Measurements from ENCODE around the gene UBE2Q1.

The UBE2Q1 gene

DNA sequence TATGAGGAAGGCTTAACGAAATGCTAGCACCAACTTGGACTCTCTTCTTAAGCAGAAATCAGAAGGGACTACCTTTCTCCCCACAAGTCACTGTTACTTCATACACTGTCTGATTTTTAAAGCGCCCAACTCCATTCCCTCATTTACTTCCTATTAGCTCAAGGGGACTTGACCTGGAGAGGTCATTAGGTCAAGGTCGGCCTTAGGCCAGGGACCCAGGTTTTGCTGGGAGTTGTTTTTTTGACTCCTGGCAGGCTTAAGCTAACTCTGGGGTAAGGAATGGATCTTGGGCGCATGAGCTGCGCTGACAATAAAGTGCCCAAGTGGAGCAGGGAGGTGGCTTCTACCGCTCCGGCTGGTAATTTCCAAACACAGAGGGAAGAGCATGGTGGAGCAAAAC lies 32.7 kb upstream of the UBE2Q1 start:
- WGBS, 2 experiments (ENCODE audit: insufficient coverage in 2 of 2): 96 to 100% methylated on average over 2 to 5 of the region's 7 CpGs
- Histone ChIP-seq H3K4me1 (ENCODE audit: control insufficient read depth, insufficient read depth, low read length, poor library complexity, severe bottlenecking) (peaks cover 6% of the 10 kb centered on the region), H3K4me3 (ENCODE audit: extremely low read depth, insufficient read depth, low read length, poor library complexity, severe bottlenecking) (no peak overlapping the region), H3K36me3 (ENCODE audit: control insufficient read depth, insufficient read depth, low read length) (peaks cover 97% of the 10 kb centered on the region), H3K27ac (ENCODE audit: low read depth, low read length, severe bottlenecking) (no peak overlapping the region), H3K9me3 (ENCODE audit: control insufficient read depth, low read length) (no peaks in the 10 kb centered on the region)

DNA sequence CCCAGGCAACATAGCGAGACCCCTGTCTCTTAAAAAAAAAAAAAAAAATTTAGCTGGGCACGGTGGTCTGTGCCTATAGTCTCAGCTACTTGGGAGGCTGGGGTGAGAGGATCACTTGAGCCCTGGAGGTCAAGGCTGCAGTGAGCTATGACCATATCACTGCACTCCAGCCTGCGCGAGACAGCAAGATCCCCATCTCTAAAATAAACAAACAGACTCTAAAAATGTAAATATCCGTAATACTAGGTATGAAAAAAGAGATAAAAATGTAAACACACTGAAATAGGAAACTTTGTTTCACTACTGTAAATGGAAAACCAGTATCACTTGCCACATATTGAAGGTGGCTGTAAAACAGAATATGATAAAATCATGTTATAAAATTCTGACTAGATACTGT lies 32.3 kb upstream of the UBE2Q1 start:
- Histone ChIP-seq H3K4me1 (ENCODE audit: control insufficient read depth, insufficient read depth, low read length, poor library complexity, severe bottlenecking) (peaks cover 6% of the 10 kb centered on the region), H3K36me3 (ENCODE audit: control insufficient read depth, insufficient read depth, low read length) (peaks cover 97% of the 10 kb centered on the region), H3K27ac (ENCODE audit: low read depth, low read length, severe bottlenecking) (no peak overlapping the region), H3K9me3 (ENCODE audit: control insufficient read depth, low read length) (no peaks in the 10 kb centered on the region), H3K4me3 (ENCODE audit: extremely low read depth, insufficient read depth, low read length, poor library complexity, severe bottlenecking) (no peak overlapping the region)
- WGBS, 2 experiments (ENCODE audit: insufficient coverage in 2 of 2): 100% methylated on average over 1 of the region's 5 CpGs; no CpG with 5 or more reads in 1 of the 2 experiments

DNA sequence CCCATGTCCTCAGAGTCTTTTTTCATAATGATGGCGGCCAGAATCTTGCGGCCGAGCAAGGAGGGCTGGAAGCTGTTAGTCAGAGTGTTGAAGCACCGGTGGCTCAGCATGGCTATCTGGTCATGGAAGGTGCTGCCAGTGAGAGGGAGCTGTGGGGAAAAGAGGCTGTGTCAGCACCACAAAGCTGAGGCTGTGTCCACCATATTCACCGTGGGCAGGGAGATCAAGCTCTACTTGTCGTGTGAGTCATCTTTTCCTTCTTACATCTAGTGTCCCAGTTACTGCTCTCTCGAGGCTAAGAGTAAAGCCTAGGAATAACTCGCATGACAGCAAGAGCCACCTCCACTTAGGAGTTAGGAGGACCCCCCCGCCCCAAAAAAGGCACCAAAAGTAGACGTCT lies 31.3 kb upstream of the UBE2Q1 start:
- H3K4me3 ChIP-seq (ENCODE audit: extremely low read depth, insufficient read depth, low read length, poor library complexity, severe bottlenecking): no peak overlapping the region
- WGBS, 2 experiments (ENCODE audit: insufficient coverage in 2 of 2): 94 to 98% methylated on average over 5 to 6 of the region's 10 CpGs
- H3K9me3 ChIP-seq (ENCODE audit: control insufficient read depth, low read length): no peaks in the 10 kb centered on the region
- H3K27ac ChIP-seq (ENCODE audit: low read depth, low read length, severe bottlenecking): no peak overlapping the region
- peaks cover 4% of the 10 kb centered on the region for H3K4me1 ChIP-seq (ENCODE audit: control insufficient read depth, insufficient read depth, low read length, poor library complexity, severe bottlenecking)
- H3K36me3 ChIP-seq (ENCODE audit: control insufficient read depth, insufficient read depth, low read length): peaks cover 99% of the 10 kb centered on the region

DNA sequence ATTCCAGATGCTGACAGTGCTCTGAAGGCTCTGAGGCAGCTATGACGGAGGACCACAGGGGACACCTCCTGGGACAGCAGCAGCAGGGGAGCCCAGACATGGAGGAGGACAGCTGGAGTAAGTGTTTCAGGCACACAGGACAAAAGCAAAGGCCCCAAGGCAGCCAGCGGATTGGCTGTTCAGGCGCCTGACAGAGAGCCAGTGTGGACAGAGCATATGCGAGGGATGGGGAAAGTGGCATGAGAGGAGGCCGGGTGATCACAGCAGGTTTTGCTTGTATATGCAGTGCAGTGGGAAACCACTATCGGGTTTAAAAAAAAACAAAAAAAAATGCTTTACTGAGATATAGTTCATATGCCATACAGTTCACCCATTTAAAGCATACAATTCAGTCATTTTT lies 28.2 kb upstream of the UBE2Q1 start:
- Histone ChIP-seq H3K27ac (ENCODE audit: low read depth, low read length, severe bottlenecking) (no peak overlapping the region), H3K4me1 (ENCODE audit: control insufficient read depth, insufficient read depth, low read length, poor library complexity, severe bottlenecking) (peaks cover 4% of the 10 kb centered on the region), H3K9me3 (ENCODE audit: control insufficient read depth, low read length) (no peaks in the 10 kb centered on the region), H3K36me3 (ENCODE audit: control insufficient read depth, insufficient read depth, low read length) (peaks cover 100% of the 10 kb centered on the region), H3K4me3 (ENCODE audit: extremely low read depth, insufficient read depth, low read length, poor library complexity, severe bottlenecking) (no peak overlapping the region)
- 90 to 98% methylated on average over 4 to 5 of the region's 6 CpGs for WGBS, 2 experiments (ENCODE audit: insufficient coverage in 2 of 2)

DNA sequence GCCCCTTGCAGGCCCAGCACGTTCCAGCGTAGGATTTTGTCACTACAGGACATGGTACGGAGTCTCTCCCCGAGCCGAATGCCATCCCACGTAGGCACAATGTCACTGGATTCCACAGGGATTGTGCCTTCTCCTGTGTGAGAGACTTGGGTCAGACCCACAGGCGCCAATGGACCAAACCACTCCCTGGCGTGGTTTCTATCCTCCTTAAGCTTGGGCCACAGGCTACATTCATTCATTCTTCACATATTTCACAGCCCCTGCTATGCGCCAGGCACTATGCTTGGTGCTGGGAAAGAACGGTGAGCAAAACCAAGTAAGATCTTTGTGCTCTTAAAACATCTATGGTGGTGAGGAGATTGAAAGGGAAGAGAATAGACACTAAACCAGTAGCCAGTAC lies 27.8 kb upstream of the UBE2Q1 start:
- Histone ChIP-seq H3K27ac (ENCODE audit: low read depth, low read length, severe bottlenecking) (no peak overlapping the region), H3K4me3 (ENCODE audit: extremely low read depth, insufficient read depth, low read length, poor library complexity, severe bottlenecking) (no peak overlapping the region), H3K9me3 (ENCODE audit: control insufficient read depth, low read length) (no peaks in the 10 kb centered on the region), H3K36me3 (ENCODE audit: control insufficient read depth, insufficient read depth, low read length) (peaks cover 99% of the 10 kb centered on the region), H3K4me1 (ENCODE audit: control insufficient read depth, insufficient read depth, low read length, poor library complexity, severe bottlenecking) (peaks cover 4% of the 10 kb centered on the region)
- WGBS, 2 experiments (ENCODE audit: insufficient coverage in 2 of 2): 92 to 95% methylated on average over 8 of the region's 10 CpGs

DNA sequence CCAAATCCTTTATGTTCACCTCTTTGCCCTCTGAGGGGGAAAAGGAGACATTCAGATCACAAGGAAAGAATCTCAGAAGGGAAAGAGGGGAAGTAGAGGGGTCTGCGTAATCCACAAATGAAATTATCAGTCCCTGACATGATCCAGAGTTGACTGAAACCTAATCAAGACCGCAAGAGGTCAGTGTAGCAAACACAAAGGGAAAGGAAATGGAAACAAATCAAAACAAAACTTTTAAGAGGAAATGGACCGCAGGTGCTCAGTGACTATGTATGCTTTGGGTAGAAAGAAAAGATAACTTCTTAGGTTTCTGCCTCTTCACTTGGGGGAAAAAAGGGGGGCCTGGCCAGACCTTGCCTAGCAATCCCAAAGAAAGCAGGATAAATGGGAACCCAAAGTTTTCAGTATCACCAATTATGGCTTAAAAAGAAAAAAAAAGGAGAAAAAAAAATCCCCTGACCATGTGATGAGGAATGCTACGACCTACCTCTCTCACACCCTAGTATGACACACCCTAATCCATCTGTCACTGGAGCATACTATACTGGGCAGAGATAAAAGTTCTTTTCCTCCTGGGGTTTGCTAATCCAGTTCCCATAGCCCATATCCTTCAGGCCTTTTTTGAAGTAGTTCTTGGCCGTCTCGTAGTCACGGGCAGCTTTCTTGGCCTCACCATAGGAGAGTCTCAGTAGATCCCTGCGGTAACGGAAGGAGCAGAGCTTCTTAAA lies 26.0 kb upstream of the UBE2Q1 start:
- WGBS, 2 experiments (ENCODE audit: insufficient coverage in 2 of 2): 95% methylated on average over 8 of the region's 9 CpGs
- no peak overlapping the region for H3K4me3 ChIP-seq (ENCODE audit: extremely low read depth, insufficient read depth, low read length, poor library complexity, severe bottlenecking)
- peaks cover 97% of the 10 kb centered on the region for H3K36me3 ChIP-seq (ENCODE audit: control insufficient read depth, insufficient read depth, low read length)
- no peaks in the 10 kb centered on the region for H3K4me1 ChIP-seq (ENCODE audit: control insufficient read depth, insufficient read depth, low read length, poor library complexity, severe bottlenecking)
- H3K9me3 ChIP-seq (ENCODE audit: control insufficient read depth, low read length): no peaks in the 10 kb centered on the region
- H3K27ac ChIP-seq (ENCODE audit: low read depth, low read length, severe bottlenecking): no peak overlapping the region

DNA sequence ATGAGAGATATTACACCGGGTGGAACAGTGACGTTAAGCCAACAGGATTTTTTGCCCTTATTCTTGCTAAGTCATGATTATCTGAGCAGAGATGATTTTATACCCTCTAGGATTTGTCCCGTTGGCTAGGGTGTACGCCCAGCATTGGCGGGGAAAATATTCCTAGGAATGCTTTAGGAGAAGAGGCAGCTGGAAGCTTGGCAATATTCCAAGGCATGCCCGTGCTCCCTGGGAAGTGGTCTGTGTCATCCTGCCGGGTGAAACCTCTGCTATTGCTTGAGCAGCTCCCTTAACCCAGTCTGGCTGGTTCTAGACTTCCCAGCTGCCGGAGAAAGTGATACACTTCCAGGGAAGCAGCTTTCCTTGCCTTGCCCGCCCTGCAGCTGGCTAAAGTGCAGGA lies 25.3 kb upstream of the UBE2Q1 start:
- Histone ChIP-seq H3K9me3 (ENCODE audit: control insufficient read depth, low read length) (no peaks in the 10 kb centered on the region), H3K27ac (ENCODE audit: low read depth, low read length, severe bottlenecking) (no peak overlapping the region), H3K4me1 (ENCODE audit: control insufficient read depth, insufficient read depth, low read length, poor library complexity, severe bottlenecking) (no peaks in the 10 kb centered on the region), H3K36me3 (ENCODE audit: control insufficient read depth, insufficient read depth, low read length) (peaks cover 97% of the 10 kb centered on the region), H3K4me3 (ENCODE audit: extremely low read depth, insufficient read depth, low read length, poor library complexity, severe bottlenecking) (no peak overlapping the region)
- 77 to 88% methylated on average over 7 to 9 of the region's 9 CpGs for WGBS, 2 experiments (ENCODE audit: insufficient coverage in 2 of 2)

DNA sequence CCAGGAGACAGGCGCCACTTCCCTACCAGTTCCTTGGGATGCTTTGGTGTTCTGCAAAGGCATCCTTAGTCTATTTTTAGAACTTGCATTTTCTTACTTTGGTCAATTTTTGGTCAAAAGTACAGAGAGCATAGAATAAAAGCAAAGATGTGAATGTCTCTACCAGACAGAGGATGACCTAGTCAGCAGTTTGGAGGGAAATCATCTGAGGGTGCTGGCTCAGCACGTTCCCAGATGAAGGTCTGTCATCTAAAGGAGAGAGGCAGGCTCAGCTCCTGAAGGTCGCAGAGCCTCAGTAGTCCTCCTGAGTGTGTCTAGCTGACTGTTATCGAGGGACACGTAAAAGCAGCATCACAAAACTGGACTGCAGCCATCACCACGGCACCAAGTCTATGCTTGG lies 24.4 kb upstream of the UBE2Q1 start:
- Histone ChIP-seq H3K27ac (ENCODE audit: low read depth, low read length, severe bottlenecking) (no peak overlapping the region), H3K9me3 (ENCODE audit: control insufficient read depth, low read length) (no peaks in the 10 kb centered on the region), H3K36me3 (ENCODE audit: control insufficient read depth, insufficient read depth, low read length) (peaks cover 95% of the 10 kb centered on the region), H3K4me3 (ENCODE audit: extremely low read depth, insufficient read depth, low read length, poor library complexity, severe bottlenecking) (no peak overlapping the region), H3K4me1 (ENCODE audit: control insufficient read depth, insufficient read depth, low read length, poor library complexity, severe bottlenecking) (no peaks in the 10 kb centered on the region)
- WGBS, 2 experiments (ENCODE audit: insufficient coverage in 2 of 2): 96 to 98% methylated on average over 5 to 6 of the region's 6 CpGs

DNA sequence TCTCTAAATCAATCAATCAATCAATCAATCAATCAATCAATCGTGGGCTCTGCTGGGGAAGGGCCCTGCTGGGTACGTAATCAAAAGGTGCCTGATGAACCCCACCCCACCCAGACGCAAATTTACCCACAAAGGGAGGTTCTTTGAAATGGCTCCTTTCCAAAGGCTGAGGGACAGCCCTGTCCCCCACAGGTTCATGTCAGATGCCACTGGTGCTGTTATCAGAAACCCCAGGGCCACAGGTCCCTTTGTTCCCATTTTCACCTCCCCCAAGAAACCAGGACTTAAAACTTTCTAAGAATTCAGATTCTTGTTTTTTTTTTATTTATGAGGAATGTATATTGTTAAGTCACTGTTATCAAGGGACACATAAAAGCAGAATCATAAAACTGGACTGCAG lies 23.3 kb upstream of the UBE2Q1 start:
- H3K4me1 ChIP-seq (ENCODE audit: control insufficient read depth, insufficient read depth, low read length, poor library complexity, severe bottlenecking): no peaks in the 10 kb centered on the region
- H3K4me3 ChIP-seq (ENCODE audit: extremely low read depth, insufficient read depth, low read length, poor library complexity, severe bottlenecking): no peak overlapping the region
- no peaks in the 10 kb centered on the region for H3K9me3 ChIP-seq (ENCODE audit: control insufficient read depth, low read length)
- WGBS, 2 experiments (ENCODE audit: insufficient coverage in 2 of 2): 80 to 93% methylated on average over 1 to 2 of the region's 3 CpGs
- no peak overlapping the region for H3K27ac ChIP-seq (ENCODE audit: low read depth, low read length, severe bottlenecking)
- peaks cover 84% of the 10 kb centered on the region for H3K36me3 ChIP-seq (ENCODE audit: control insufficient read depth, insufficient read depth, low read length)

DNA sequence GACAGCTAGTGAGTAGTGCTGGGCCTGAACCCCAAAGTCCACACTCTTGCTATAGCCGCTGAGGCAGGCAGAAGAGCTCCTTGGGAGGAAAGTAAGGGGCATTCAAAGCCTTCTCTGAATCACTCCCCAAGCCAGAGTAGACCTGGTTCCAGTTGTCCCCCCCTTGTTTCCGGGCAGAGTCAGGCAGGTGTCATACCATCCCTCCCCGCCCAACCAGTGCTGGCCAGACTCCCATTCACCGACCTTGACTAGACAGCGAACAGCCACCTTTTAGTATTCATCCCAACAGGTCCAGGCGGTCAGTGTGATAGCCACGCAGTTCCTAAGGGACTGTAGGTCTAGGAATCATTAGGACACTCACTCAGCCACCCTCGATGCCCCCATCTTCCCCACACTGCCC lies 20.9 kb upstream of the UBE2Q1 start:
- H3K36me3 ChIP-seq (ENCODE audit: control insufficient read depth, insufficient read depth, low read length): peaks cover 60% of the 10 kb centered on the region
- no peaks in the 10 kb centered on the region for H3K9me3 ChIP-seq (ENCODE audit: control insufficient read depth, low read length)
- H3K4me1 ChIP-seq (ENCODE audit: control insufficient read depth, insufficient read depth, low read length, poor library complexity, severe bottlenecking): peaks cover 7% of the 10 kb centered on the region
- H3K4me3 ChIP-seq (ENCODE audit: extremely low read depth, insufficient read depth, low read length, poor library complexity, severe bottlenecking): no peak overlapping the region
- H3K27ac ChIP-seq (ENCODE audit: low read depth, low read length, severe bottlenecking): no peak overlapping the region
- 91 to 99% methylated on average over 7 of the region's 8 CpGs for WGBS, 2 experiments (ENCODE audit: insufficient coverage in 2 of 2)

DNA sequence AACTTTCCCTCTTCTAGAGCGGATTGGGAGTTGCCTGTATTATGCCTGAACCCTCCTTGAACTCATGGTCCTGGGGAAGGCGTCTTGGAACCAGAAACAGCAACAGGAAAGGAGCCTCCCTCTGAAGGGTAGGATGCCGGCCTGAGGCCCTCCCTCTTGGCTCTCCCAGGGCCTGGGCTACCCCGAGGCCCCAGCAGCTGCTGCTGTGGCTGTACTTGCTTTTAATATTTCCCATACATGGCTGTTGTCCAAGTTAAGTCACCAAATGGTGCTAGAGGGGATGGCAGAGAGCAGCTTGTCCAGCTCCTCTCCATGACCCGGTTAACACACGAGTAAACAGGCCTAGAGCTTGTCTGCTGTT lies 19.6 kb upstream of the UBE2Q1 start:
- Histone ChIP-seq H3K36me3 (ENCODE audit: control insufficient read depth, insufficient read depth, low read length) (peaks cover 46% of the 10 kb centered on the region), H3K4me1 (ENCODE audit: control insufficient read depth, insufficient read depth, low read length, poor library complexity, severe bottlenecking) (peaks cover 7% of the 10 kb centered on the region), H3K9me3 (ENCODE audit: control insufficient read depth, low read length) (no peaks in the 10 kb centered on the region), H3K27ac (ENCODE audit: low read depth, low read length, severe bottlenecking) (no peak overlapping the region), H3K4me3 (ENCODE audit: extremely low read depth, insufficient read depth, low read length, poor library complexity, severe bottlenecking) (no peak overlapping the region)
- whole genome bisulfite sequencing, 2 experiments (ENCODE audit: insufficient coverage in 2 of 2): 94 to 97% methylated on average over 6 of the region's 6 CpGs
